K562 (cell line): ENCODE results near the gene MYH11. TPM values are rescaled to one million over a fixed set of nuclear protein-coding genes. Genes with fewer than 3 reads are reported as not detected.

ENCODE experiments used
- ATAC-seq: fragments of 200-7000 bp; cut with Tn5 transposase; 3 replicates; pipeline ENCODE4 v1.9.1; 2020; ENCODE audit warnings: moderate library complexity
- BruUV-seq: library from RNA; stranded (reverse); fragments of 400-500 nt; replicated peaks from 2 replicates; lab custom pipeline; 2021; lab: Mats Ljungman, UMichigan
- CTCF ChIA-PET: fragments of 300-600 bp; formaldehyde crosslinking; extraction: SDS; loops from one replicate; lab custom pipeline; 2021; ENCODE audit warnings: low intra/inter-chr PET ratio; lab: Yijun Ruan, JAX
- POLR2A ChIA-PET: fragments of 300-600, 350-650 bp; sonication (Branson Sonifier 250); formaldehyde crosslinking; extraction: SDS; loops from one replicate; lab custom pipeline; 2021; ENCODE audit warnings: antibody characterized with exemption, inconsistent platforms; lab: Yijun Ruan, JAX
- DNase-seq, 4 experiments: peaks; one replicate each; pipeline versions ENCODE4 v3.0.0 to v3.0.0-alpha.2; 2011 to 2018; ENCODE audit warnings: low spot score in 3 of 4, mixed read lengths in 3 of 4; ENCODE audit errors: extremely low read depth in 1 of 4
- FAIRE-seq: peaks from 2 replicates; lab custom pipeline; 2011; peaks lifted over from hg19 to GRCh38; lab: Jason Lieb, UNC
- H2AFZ ChIP-seq: 2 replicates; pipeline ENCODE4 v1.6.0; 2011; ENCODE audit warnings: low read depth, low read length, control low read depth, inconsistent platforms
- H3K27ac ChIP-seq: fragments of 200-600 bp; 3 replicates; pipeline ENCODE4 v1.8.0; 2011; ENCODE audit warnings: low read depth, mild to moderate bottlenecking, control low read depth, inconsistent platforms, low read length, moderate library complexity, mixed read lengths; ENCODE audit errors: extremely low read depth
- H3K27me3 ChIP-seq, 2 experiments: fragments of 300-600 bp in 1 of 2; 2 replicates in 1 of 2; 3 replicates in 1 of 2; pipeline versions ENCODE4 v1.6.0 to v1.8.0; 2011; ENCODE audit warnings: inconsistent platforms in 2 of 2, low read length in 2 of 2, mild to moderate bottlenecking in 1 of 2, mixed read lengths in 1 of 2, moderate library complexity in 1 of 2; ENCODE audit not compliant: control insufficient read depth in 2 of 2, insufficient read depth in 2 of 2
- H3K36me3 ChIP-seq: fragments of 300-600 bp; 3 replicates; pipeline ENCODE4 v1.8.0; 2011; ENCODE audit warnings: mild to moderate bottlenecking, low read length, inconsistent platforms; ENCODE audit not compliant: control insufficient read depth, insufficient read depth
- H3K4me1 ChIP-seq, 2 experiments: fragments of 200-600 bp in 1 of 2; replicated peaks in 1 of 2; 2 replicates in 1 of 2; 3 replicates in 1 of 2; pipeline versions ENCODE4 v1.5.1 to v1.8.0; 2011; ENCODE audit warnings: inconsistent platforms in 2 of 2, low read length in 2 of 2, mild to moderate bottlenecking in 1 of 2, mixed read lengths in 1 of 2, moderate library complexity in 1 of 2; ENCODE audit not compliant: control insufficient read depth in 2 of 2, insufficient read depth in 2 of 2
- H3K4me2 ChIP-seq: 2 replicates; pipeline ENCODE4 v1.6.1; 2011; ENCODE audit warnings: low read length, control low read depth, inconsistent platforms, mixed read lengths; ENCODE audit not compliant: insufficient read depth
- H3K4me3 ChIP-seq: fragments of 200-600 bp; sonication (generic), shearing (Covaris generic); 2 replicates; pipeline ENCODE4 v1.5.1; 2016; ENCODE audit warnings: control low read depth, inconsistent platforms
- H3K79me2 ChIP-seq: fragments of 200-600 bp; 3 replicates; pipeline ENCODE4 v1.8.0; 2011; ENCODE audit warnings: low read length, inconsistent platforms; ENCODE audit not compliant: control insufficient read depth, insufficient read depth
- H3K9ac ChIP-seq, 2 experiments: 2 replicates each; pipeline versions ENCODE4 v1.6.0 to v1.6.1; 2011; ENCODE audit warnings: low read depth in 2 of 2, low read length in 2 of 2, control low read depth in 1 of 2, inconsistent platforms in 1 of 2, mild to moderate bottlenecking in 1 of 2, mixed read lengths in 1 of 2; ENCODE audit not compliant: insufficient read depth in 1 of 2
- H3K9me1 ChIP-seq: one replicate; pipeline ENCODE4 v1.6.0; 2011; ENCODE audit warnings: inconsistent platforms, mild to moderate bottlenecking, low read length, moderate library complexity; ENCODE audit not compliant: control insufficient read depth, insufficient read depth
- H3K9me3 ChIP-seq: replicated peaks from 2 replicates; pipeline ENCODE4 v1.5.1; 2011; ENCODE audit warnings: low read depth, low read length, inconsistent platforms; ENCODE audit not compliant: control insufficient read depth, insufficient read depth
- H4K20me1 ChIP-seq: replicated peaks from 2 replicates; pipeline ENCODE4 v1.6.1; 2011; ENCODE audit warnings: low read length, inconsistent platforms, mixed read lengths; ENCODE audit not compliant: control insufficient read depth, insufficient read depth
- PML ChIP-seq: IDR thresholded peaks from 2 replicates; pipeline ENCODE4 v1.6.1; 2012; ENCODE audit warnings: low read length, inconsistent platforms
- POLR2A ChIP-seq: fragments of 450-650 bp; conservative IDR thresholded peaks from 2 replicates; pipeline ENCODE4 v1.6.1; 2016
- POLR2AphosphoS2 ChIP-seq: IDR thresholded peaks from 2 replicates; pipeline ENCODE4 v1.6.1; 2012; ENCODE audit warnings: low read length, improper control_type of control experiment
- RBM25 ChIP-seq: fragments of 200-400 bp; formaldehyde crosslinking; IDR thresholded peaks from 2 replicates; pipeline ENCODE4 v1.6.1; 2018; ENCODE audit warnings: low read length, low read depth, moderate library complexity; ENCODE audit not compliant: severe bottlenecking
- SRSF7 ChIP-seq: fragments of 200-400 bp; formaldehyde crosslinking; optimal IDR thresholded peaks from 2 replicates; pipeline ENCODE3; 2017; ENCODE audit warnings: mild to moderate bottlenecking, low read depth, low read length
- STAG1 ChIP-seq: sonication (generic); formaldehyde crosslinking; IDR thresholded peaks from 2 replicates; pipeline ENCODE4 v1.5.0; 2020; ENCODE audit warnings: missing genetic modification reagents, borderline replicate concordance
- THAP7 ChIP-seq: fragments of 250-450 bp; sonication (Bioruptor Pico); IDR thresholded peaks from 2 replicates; pipeline ENCODE4 v1.5.0; 2021
- ZBTB33 ChIP-seq: sonication (generic); formaldehyde crosslinking; IDR thresholded peaks from 2 replicates; pipeline ENCODE4 v1.8.1; 2023; ENCODE audit warnings: mild to moderate bottlenecking, missing genetic modification reagents
- ZMIZ1 ChIP-seq, 2 experiments: fragments of 150-350 bp in 1 of 2; IDR thresholded peaks; 2 replicates each; pipeline ENCODE4 v1.6.1; 2012 to 2016; ENCODE audit warnings: low read depth in 2 of 2, low read length in 2 of 2, mild to moderate bottlenecking in 1 of 2, moderate library complexity in 1 of 2
- ZNF41 ChIP-seq: fragments of 250-450 bp; sonication (Bioruptor Pico); conservative IDR thresholded peaks from 2 replicates; pipeline ENCODE4 v1.4.0; 2020; ENCODE audit warnings: mild to moderate bottlenecking
- WGBS: fragments of 100-300 bp; shearing (Covaris generic); methylation state at CpG from one replicate; pipeline ENCODE4 v1.1.6; 2016; ENCODE audit warnings: low coverage, mixed read lengths; ENCODE audit not compliant: insufficient coverage; ENCODE audit errors: missing lambda C conversion rate; 5-methylcytosine and 5-hydroxymethylcytosine counted together
- in situ Hi-C: fragments of 300-500 bp; cut with MboI; formaldehyde crosslinking; loops from 4 replicates; pipeline ENCODE4 v1.15.0; 2018; ENCODE audit warnings: inconsistent platforms, mixed read lengths
- intact Hi-C: fragments of 100-400 bp; cut with micrococcal nuclease; formaldehyde crosslinking; loops from 2 replicates; pipeline ENCODE4 v1.14.2; 2022
- polyA plus RNA-seq, 8 experiments: library from polyadenylated mRNA; depleted of rRNA in 4 of 8; stranded (reverse) in 5 of 8; unstranded in 3 of 8; fragments of >200 nt; fragmentation: Nextera tagmentation in 2 of 8; fragmentation: Illumina TruSeq in 1 of 8; extraction: Ambion mirVana in 2 of 8; extraction: Trizol in 1 of 8; gene quantifications; 2 replicates each; pipeline versions ENCODE4 v1.2.1 to v1.2.3, GENCODE V29; 2011 to 2014; ENCODE audit warnings: inconsistent platforms in 1 of 8, missing spikeins in 1 of 8
- total RNA-seq, 7 experiments: library from RNA; depleted of rRNA in 6 of 7; stranded (reverse); fragments of >200 nt in 6 of 7; fragmentation: Illumina TruSeq in 2 of 7; extraction: Trizol in 2 of 7; gene quantifications; 2 replicates each; pipeline versions ENCODE4 v1.2.1 to v1.2.3, GENCODE V29; 2011 to 2021; ENCODE audit warnings: low replicate concordance in 1 of 7

MYH11 gene
- total and polyA plus RNA-seq, 9 of the 15 experiments (the other 6 are each of a cell fraction or from before 2014, with no cell fraction given), result 0.05 to 0.47 (median 0.08) TPM; not detected in 5

- no peak overlapping the region for H2AFZ ChIP-seq
- in situ Hi-C loops, result no loop called here
- FAIRE-seq, result no peak
- TF ChIP-seq POLR2AphosphoS2 (peak; percentile 62; the same call in 1 of the 2 replicates), RBM25 (no peak), POLR2A (0 out of 2 replicates have a peak, but pooled peaks have one; percentile 45), PML (no peak)
- no peak overlapping the region for H3K9ac ChIP-seq
- no peak for DNase-seq
- H3K79me2 ChIP-seq, result no peaks in the 10 kb centered on the region
- no peaks in the 10 kb centered on the region for H3K4me1 ChIP-seq
- ChIA-PET POLR2A (interaction anchor here (2.2 kb wide), 1 partner anchor 10 kb away, joined by 10 read pairs; no protein-coding TSS in a partner anchor), CTCF (no interaction called here)
- no peaks in the 10 kb centered on the region for H4K20me1 ChIP-seq
- no peaks in the 10 kb centered on the region for H3K27me3 ChIP-seq
- no peak overlapping the region for H3K4me3 ChIP-seq
- H3K9me1 ChIP-seq, result no peaks in the 10 kb centered on the region
- no peaks in the 10 kb centered on the region for H3K9me3 ChIP-seq
- H3K36me3 ChIP-seq, result peaks cover 43% of the 10 kb centered on the region; the same call in 2 of the 3 replicates
- no peak for ATAC-seq
- WGBS, result 75% methylated on average over 5 of the region's 5 CpGs
- no peak overlapping the region for H3K4me2 ChIP-seq
- intact Hi-C loops, result no loop called here
- no peak overlapping the region for H3K27ac ChIP-seq
- no TSS peak for BruUV-seq
These were observed 8.1 kb upstream of the MYH11 start for GRCh38 chr16:15864939-15865338.

GRCh38 chr16:15861996-15862395 lies 5.2 kb upstream of the MYH11 start:
- H4K20me1 ChIP-seq, result no peaks in the 10 kb centered on the region
- H3K4me1 ChIP-seq, result peaks cover 0 to 10% of the 10 kb centered on the region in 2 experiments; a peak in 2 of 5 replicates
- no peaks in the 10 kb centered on the region for H3K9me1 ChIP-seq
- H3K4me3 ChIP-seq, result no peak overlapping the region
- no peak overlapping the region for H2AFZ ChIP-seq
- no peaks in the 10 kb centered on the region for H3K79me2 ChIP-seq
- POLR2A ChIA-PET, result no interaction called here
- H3K9ac ChIP-seq, result no peak overlapping the region
- no peaks in the 10 kb centered on the region for H3K9me3 ChIP-seq
- DNase-seq (no peak), FAIRE-seq (no peak), ATAC-seq (no peak)
- no peak overlapping the region for H3K4me2 ChIP-seq
- H3K36me3 ChIP-seq, result peaks cover 20% of the 10 kb centered on the region; the same call in 1 of the 3 replicates
- no peak overlapping the region for H3K27ac ChIP-seq
- BruUV-seq, result no TSS peak
- WGBS, result 29% methylated on average over 3 of the region's 3 CpGs
- intact Hi-C loops, result no loop called here
- peaks cover 8 to 19% of the 10 kb centered on the region in 2 experiments; a peak in 4 of 5 replicates for H3K27me3 ChIP-seq
- CTCF ChIA-PET, result no interaction called here
- in situ Hi-C loops, result no loop called here
- TF ChIP-seq ZBTB33 (CRISPR knock-in tag) (no peak), ZMIZ1 (IDR thresholded peaks at IDR 0.05; ENCODE audit: low read depth in 2 of 2, low read length in 2 of 2) (no peak), STAG1 (CRISPR knock-in tag) (no peak), THAP7 (CRISPR knock-in tag) (no peak), SRSF7 (no peak), ZNF41 (no peak)
